HG03565 (cell line): Measurements from ENCODE around the gene UTS2R.
"Not testable (repeated sequence)": the region's sequence is repeated elsewhere in the genome, so short reads cannot be mapped to it uniquely, and the experiment has no call there.

Experiments
- ATAC-seq: cut with Tn5 transposase; IDR thresholded peaks from one replicate; pipeline ENCODE4 v1.9.1; 2021; ENCODE audit warnings: mild to moderate bottlenecking, moderate library complexity; ENCODE audit not compliant: unreplicated experiment

UTS2R gene

GRCh38 chr17:82333279-82334171 lies 38.0 kb upstream of the UTS2R start, which contains the start of gene SECTM1:
TSS of gene SECTM1 (minus strand) at chr17:82333766. CDS start at chr17:82327240, 6,526 bp downstream.
- ATAC-seq = no peak

- no peak for ATAC-seq
Observed at GRCh38 chr17:82334204-82334621, 37.4 kb upstream of the UTS2R start.

DNA sequence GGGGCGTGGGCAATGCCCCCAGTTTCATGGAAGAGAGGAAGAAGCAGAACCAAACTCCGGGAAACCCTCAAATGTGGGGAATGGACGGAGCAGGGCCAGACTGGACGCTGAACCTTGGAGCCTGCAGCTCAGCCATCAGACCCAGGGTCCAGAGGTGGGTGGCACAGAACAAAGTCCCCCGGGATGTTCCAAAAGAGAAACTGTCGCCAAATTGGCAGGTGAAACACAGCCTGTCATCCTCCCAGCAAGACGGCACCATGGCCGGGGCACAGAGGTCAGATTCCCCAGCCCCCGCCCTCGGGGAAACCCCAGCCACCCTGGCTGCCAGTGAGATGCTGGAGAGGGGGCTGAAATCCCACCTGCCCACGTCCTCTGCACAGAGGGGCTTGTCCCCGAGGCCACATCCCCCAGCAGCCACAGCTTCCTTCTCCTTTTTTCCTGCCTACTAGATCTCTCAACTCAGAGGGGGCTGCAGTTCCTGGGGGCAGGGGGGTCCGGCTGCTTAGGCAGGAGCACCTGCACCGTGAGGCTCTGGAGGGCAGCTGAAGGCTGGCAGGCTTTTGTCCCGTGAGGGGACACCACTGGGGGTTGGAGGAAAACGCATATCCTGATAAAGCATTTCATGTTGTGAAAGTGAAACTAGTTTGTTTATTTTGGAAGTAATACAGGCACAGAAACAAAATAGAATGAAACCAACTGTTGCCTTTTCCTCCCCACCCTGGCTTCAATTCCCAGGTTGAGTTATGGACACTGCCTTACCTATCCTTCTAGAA lies 36.8 kb upstream of the UTS2R start:
- no peak for ATAC-seq

DNA sequence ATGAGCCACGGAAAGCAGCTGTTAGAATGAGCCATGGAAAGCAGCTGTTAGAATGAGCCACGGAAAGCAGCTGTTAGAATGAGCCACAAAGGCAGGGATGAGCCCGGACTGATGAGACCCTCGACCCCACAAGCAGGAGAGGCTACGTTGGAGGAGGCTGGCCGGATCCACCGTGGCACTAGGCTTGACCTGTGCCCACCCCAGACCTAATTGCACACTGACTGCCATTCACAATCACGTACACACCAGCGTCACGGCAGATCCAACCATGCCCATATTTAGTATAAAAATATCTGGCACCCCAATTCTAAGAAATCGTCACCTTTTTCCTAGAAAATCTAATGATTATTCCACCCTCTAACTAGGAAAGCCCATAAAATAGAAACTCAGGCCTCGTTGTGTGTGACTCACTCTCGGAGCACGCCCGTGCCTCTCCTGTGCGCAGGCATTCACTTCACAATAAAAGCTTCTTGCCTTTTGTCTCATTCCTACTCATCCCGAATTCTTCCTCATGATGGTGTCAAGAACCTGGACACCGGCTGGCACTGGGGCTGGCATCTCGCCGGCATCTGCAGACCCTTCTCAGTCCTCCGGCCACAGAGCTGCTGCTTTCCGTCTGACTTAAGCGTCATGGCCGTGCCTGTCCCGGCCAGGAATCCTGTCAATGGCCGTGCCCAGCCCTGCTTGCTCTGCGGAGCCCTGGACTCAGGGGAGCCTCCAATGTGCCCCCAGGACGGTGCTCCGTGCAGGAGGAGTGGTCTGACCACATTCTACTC lies 32.5 kb upstream of the UTS2R start:
- ATAC-seq = no peak

DNA sequence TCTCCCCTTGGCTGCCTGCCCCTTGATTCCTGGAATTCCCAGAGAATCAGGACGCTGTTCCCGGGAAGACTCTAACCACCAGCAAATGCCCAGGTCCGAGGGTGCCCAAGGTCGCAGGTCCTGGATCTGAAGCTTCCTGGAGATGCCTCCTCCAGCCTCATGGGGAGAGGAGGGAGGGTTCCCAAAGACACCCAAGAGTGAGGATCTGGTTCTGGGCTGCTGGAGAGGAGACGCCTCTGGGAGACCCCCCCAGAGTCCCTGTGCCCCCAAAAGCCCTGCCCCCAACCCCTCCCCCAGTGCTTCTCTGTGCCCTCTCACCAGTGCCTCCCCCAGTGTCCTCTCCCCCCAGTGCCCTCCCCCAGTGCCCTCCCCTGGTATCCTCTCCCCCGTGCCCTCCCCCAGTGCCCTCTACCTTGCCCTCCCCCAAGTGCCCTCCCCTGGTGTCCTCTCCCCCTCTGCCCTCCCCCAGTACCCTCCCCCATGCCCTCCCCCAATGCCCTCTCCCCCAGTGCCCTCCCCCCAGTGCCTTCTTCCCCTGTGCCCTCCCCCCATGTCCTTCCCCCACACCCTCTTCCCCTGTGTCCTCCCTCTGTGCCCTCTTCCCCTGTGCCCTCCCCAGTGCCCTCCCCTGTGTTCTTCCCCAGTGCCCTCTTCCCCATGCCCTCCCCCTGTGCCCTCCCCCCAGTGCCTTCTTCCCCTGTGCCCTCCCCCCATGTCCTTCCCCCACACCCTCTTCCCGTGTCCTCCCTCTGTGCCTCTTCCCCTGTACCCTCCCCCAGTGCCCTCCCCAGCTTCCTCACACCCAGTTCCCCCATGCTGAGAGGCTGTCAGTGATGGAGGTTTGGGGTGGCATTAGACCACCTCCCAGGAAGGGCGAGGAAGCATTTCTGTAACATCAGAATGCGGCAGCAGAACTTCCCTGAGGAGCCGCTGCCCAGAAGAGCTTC lies 31.7 kb upstream of the UTS2R start:
- ATAC-seq = no peak

DNA sequence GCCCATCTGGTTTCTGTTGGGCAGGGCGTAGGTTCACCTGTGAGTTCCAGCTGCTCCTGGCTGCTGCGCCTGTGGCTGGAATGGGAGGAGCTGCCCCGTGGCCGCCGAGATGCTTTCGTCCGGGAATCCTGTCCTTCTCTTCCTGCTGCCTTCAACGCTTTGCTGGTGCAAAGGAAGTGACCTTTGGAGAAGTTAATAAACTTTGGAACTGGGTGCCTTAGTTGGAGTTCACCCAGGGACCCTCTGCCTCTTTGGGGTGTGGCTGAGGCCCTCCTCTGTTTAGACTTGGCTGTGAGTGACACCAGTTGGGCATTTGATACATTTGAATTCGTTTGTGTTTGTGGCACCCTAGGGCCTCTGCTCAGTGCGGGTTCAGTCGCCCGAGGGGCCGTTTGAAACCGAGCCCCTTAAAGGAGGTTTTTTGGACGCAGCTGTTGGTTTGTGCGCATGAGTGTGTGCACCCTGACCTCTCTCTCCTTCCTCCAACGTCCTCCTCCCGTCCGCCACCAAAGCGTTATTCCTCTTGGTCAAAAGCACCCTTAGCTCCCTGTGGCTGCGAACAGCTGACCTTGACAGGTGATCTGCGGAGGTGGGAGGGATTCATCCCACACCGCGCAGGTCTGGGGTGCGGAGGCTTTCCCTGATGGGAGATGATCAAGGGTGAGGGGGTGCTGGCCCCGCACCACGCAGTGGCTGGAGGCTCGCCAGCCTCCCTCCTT lies 29.0 kb upstream of the UTS2R start:
- no peak for ATAC-seq

DNA sequence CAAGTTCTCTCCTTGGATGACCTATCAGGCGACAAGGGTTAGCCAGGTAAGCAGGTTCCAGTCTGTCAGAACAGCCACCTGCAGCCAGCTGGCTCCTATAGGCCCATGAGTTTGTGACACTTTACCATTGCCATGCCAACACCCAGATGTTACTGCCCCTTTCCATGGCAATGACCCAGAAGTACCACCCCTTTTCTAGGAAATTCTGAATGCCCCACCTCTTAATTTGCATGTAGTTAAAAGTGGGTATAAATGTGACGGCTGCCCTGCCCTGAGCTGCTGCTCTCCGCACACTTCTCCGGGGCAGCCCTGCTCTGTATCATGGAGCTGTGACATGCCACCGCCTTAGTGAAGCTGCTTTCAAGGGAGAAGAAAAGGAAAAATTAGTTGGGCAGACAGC lies 28.0 kb upstream of the UTS2R start:
- ATAC-seq = no peak

- no peak for ATAC-seq
Observed at GRCh38 chr17:82344175-82344907, 27.2 kb upstream of the UTS2R start.

DNA sequence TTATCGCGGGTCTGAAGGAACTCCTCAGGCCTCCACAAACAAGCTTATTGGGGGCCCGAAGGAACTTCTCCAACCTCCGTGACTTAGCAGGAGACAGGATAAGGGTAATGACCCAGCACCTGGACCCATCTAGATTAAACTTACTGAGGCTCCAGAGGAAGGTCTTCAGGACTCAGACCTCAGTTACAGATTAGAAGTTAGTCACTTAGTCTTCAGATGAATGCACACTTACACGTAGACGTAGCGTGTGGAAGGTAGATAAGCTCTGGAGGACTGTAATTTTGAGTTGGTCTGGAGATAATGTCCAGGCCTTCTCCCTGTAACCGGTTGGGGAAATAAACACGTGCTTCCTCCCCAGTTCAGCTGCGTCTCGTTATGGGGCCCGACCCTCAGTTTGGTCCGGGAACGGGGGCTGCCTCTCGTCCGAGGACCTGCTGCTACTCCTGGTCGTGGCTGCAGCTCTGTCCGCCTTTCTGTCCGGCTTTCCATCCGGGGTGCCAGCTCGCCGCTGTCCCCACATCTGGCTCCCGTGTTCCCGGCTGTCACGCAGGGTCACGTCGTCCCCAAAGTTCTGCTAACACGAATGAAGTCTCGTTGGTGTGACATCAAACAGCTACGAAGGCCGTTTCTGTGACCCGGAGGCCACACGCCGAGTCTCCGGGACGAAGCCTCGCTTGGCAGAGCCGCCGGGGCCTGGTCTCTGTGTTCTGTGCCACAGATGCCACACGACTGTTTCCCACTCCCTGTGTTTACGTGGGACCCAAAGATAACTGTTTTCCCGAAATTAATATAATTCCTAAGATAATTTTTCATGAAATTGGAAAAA lies 26.2 kb upstream of the UTS2R start:
- no peak for ATAC-seq

GRCh38 chr17:82346342-82347300 lies 24.9 kb upstream of the UTS2R start:
- no peak for ATAC-seq

GRCh38 chr17:82347994-82348393 lies 23.6 kb upstream of the UTS2R start:
- not testable (repeated sequence) for ATAC-seq

DNA sequence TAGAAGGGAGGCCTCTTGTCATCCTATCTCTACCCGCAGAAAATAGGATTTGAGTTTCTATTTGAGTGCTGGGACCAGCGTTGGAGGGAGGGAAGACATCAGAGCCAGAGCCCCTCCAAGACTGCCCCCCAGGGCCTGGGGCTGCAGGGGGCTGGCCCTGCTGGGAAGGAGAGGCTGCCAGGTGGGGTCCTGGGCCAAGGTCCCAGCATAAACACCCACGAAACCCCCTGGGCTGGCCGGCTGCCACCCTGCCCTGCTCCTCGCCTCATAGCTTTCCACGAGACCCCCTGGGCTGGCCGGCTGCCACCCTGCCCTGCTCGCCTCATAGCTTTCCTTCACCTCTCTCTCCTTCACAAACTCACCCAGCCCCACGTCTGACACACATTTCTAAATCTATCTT lies 23.1 kb upstream of the UTS2R start:
- ATAC-seq = no peak

- no peak for ATAC-seq
Observed at GRCh38 chr17:82348866-82349265, 22.7 kb upstream of the UTS2R start.

DNA sequence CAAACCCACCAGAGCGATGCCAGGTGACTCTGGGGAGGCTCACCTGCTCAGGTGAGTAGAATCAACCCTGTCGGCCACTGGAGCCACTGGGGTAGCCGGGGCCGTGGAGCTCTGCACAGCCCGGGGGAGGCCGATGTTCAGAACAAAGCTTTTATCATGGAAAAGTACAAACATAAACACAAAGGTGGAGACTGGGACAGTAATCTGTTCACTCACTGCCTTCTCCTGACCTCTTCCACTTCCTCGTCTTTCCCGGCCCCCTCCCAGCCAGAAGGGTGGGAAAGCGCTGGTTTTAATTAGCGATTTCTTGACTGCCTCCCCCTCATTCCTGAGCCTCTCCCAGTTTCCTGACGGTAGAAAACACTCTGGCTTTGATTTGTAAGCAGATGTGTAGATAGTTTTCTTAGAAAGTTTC lies 22.3 kb upstream of the UTS2R start:
- ATAC-seq = no peak

- ATAC-seq = no peak
Observed at GRCh38 chr17:82350182-82351030, 21.2 kb upstream of the UTS2R start.

GRCh38 chr17:82351254-82351712 lies 20.3 kb upstream of the UTS2R start:
- ATAC-seq = no peak
